IMR-90 (cell line): ENCODE measurements around the gene ARPC5L. TPM values are rescaled to one million over a fixed set of nuclear protein-coding genes. Genes with fewer than 3 reads are reported as not detected.
A peak's percentile ranks its signal among the peaks of the same experiment; 100 is the strongest.

Experiments
- ATAC-seq: fragments of 200-7000 bp; cut with Tn5 transposase; 2 replicates; pipeline ENCODE4 v1.9.1; 2020; ENCODE audit warnings: low read depth, mild to moderate bottlenecking, moderate library complexity
- BruUV-seq: library from RNA; stranded (reverse); fragments of 400-500 nt; replicated peaks from 2 replicates; lab custom pipeline; 2021; lab: Mats Ljungman, UMichigan
- CTCF ChIA-PET: fragments of 300-600 bp; formaldehyde crosslinking; extraction: SDS; loops from one replicate; lab custom pipeline; 2021; ENCODE audit warnings: antibody characterized with exemption; lab: Yijun Ruan, JAX
- POLR2A ChIA-PET: fragments of 300-600 bp; sonication (Branson Sonifier 250); formaldehyde crosslinking; loops from one replicate; lab custom pipeline; 2022; ENCODE audit warnings: antibody characterized with exemption; ENCODE audit not compliant: unreplicated experiment; lab: Charles Lee
- DNase-seq: peaks from one replicate; pipeline ENCODE4 v3.0.0; 2013
- H2AFZ ChIP-seq: replicated peaks from 2 replicates; pipeline ENCODE3; 2013; ENCODE audit warnings: low read length, mild to moderate bottlenecking; ENCODE audit not compliant: poor library complexity
- H2AK5ac ChIP-seq: 2 replicates; pipeline ENCODE4 v1.6.1; 2013; ENCODE audit warnings: low read depth, low read length, inconsistent platforms
- H2AK9ac ChIP-seq: replicated peaks from 2 replicates; pipeline ENCODE3; 2013; ENCODE audit warnings: mild to moderate bottlenecking, low read depth, low read length, moderate library complexity; ENCODE audit not compliant: poor library complexity
- H2BK120ac ChIP-seq: 2 replicates; pipeline ENCODE4 v1.6.1; 2013; ENCODE audit warnings: low read depth, low read length, inconsistent platforms
- H2BK15ac ChIP-seq: 3 replicates; pipeline ENCODE4 v1.6.1; 2013; ENCODE audit warnings: low read depth, low read length, inconsistent platforms
- H2BK20ac ChIP-seq: 2 replicates; pipeline ENCODE4 v1.6.1; 2013; ENCODE audit warnings: low read depth, mild to moderate bottlenecking, inconsistent platforms, low read length, moderate library complexity
- H2BK5ac ChIP-seq: 2 replicates; pipeline ENCODE4 v1.6.1; 2013; ENCODE audit warnings: mild to moderate bottlenecking, low read depth, low read length, inconsistent platforms; ENCODE audit not compliant: poor library complexity, severe bottlenecking
- H3K14ac ChIP-seq: replicated peaks from 2 replicates; pipeline ENCODE4 v1.6.1; 2013; ENCODE audit warnings: low read depth, low read length, inconsistent platforms
- H3K18ac ChIP-seq: 2 replicates; pipeline ENCODE4 v1.6.1; 2013; ENCODE audit warnings: low read depth, low read length, control low read depth
- H3K23ac ChIP-seq: 2 replicates; pipeline ENCODE4 v1.6.1; 2013; ENCODE audit warnings: low read depth, low read length, inconsistent platforms
- H3K27ac ChIP-seq: 2 replicates; pipeline ENCODE4 v1.5.1; 2013; ENCODE audit warnings: mild to moderate bottlenecking, control low read depth, low read length; ENCODE audit not compliant: insufficient read depth
- H3K27me3 ChIP-seq: 2 replicates; pipeline ENCODE4 v1.6.1; 2013; ENCODE audit warnings: low read length; ENCODE audit not compliant: control insufficient read depth, insufficient read depth
- H3K36me3 ChIP-seq: 2 replicates; pipeline ENCODE4 v1.6.1; 2013; ENCODE audit warnings: low read length, mixed read lengths; ENCODE audit not compliant: control insufficient read depth, insufficient read depth
- H3K4ac ChIP-seq: 2 replicates; pipeline ENCODE4 v1.6.1; 2013; ENCODE audit warnings: low read depth, low read length, inconsistent platforms
- H3K4me1 ChIP-seq: 2 replicates; pipeline ENCODE4 v1.6.1; 2013; ENCODE audit warnings: low read length, mixed read lengths; ENCODE audit not compliant: control insufficient read depth, insufficient read depth
- H3K4me2 ChIP-seq: 2 replicates; pipeline ENCODE4 v1.6.1; 2013; ENCODE audit warnings: low read depth, mild to moderate bottlenecking, control low read depth, low read length, moderate library complexity
- H3K4me3 ChIP-seq: 2 replicates; pipeline ENCODE4 v1.5.1; 2013; ENCODE audit warnings: low read depth, mild to moderate bottlenecking, control low read depth, low read length, moderate library complexity; ENCODE audit not compliant: insufficient read depth
- H3K56ac ChIP-seq: 2 replicates; pipeline ENCODE4 v1.6.1; 2013; ENCODE audit warnings: low read length, inconsistent platforms; ENCODE audit not compliant: insufficient read depth; ENCODE audit errors: extremely low read depth
- H3K79me1 ChIP-seq, 2 experiments: 2 replicates each; pipeline ENCODE4 v1.6.1; 2013; ENCODE audit warnings: low read length in 2 of 2, inconsistent platforms in 1 of 2, low read depth in 1 of 2
- H3K9ac ChIP-seq: 2 replicates; pipeline ENCODE4 v1.6.1; 2013; ENCODE audit warnings: low read depth, low read length, control low read depth
- H3K9me1 ChIP-seq: 2 replicates; pipeline ENCODE4 v1.6.1; 2013; ENCODE audit warnings: low read length, inconsistent platforms; ENCODE audit not compliant: insufficient read depth
- H3K9me3 ChIP-seq: 2 replicates; pipeline ENCODE4 v1.6.1; 2013; ENCODE audit warnings: low read length; ENCODE audit not compliant: control insufficient read depth, insufficient read depth
- H4K20me1 ChIP-seq: 2 replicates; pipeline ENCODE4 v1.6.1; 2013; ENCODE audit warnings: low read length, inconsistent platforms; ENCODE audit not compliant: insufficient read depth
- H4K5ac ChIP-seq: 2 replicates; pipeline ENCODE4 v1.6.1; 2013; ENCODE audit warnings: mild to moderate bottlenecking, low read depth, low read length, control low read depth
- H4K8ac ChIP-seq, 2 experiments: 2 replicates each; pipeline ENCODE4 v1.6.1; 2013; ENCODE audit warnings: low read depth in 2 of 2, low read length in 2 of 2, control low read depth in 1 of 2, inconsistent platforms in 1 of 2
- H4K91ac ChIP-seq: 2 replicates; pipeline ENCODE4 v1.6.1; 2013; ENCODE audit warnings: low read depth, low read length, inconsistent platforms; ENCODE audit not compliant: insufficient read depth
- BHLHE40 ChIP-seq: fragments of 150-350 bp; IDR thresholded peaks from 2 replicates; pipeline ENCODE4 v1.6.1; 2016; ENCODE audit warnings: mild to moderate bottlenecking, low read depth, low read length
- CTCF ChIP-seq: conservative IDR thresholded peaks from 2 replicates; pipeline ENCODE4 v1.5.1; 2012; ENCODE audit warnings: mild to moderate bottlenecking, low read depth, low read length, improper control_type of control experiment
- FOS ChIP-seq: fragments of 150-350 bp; IDR thresholded peaks from 2 replicates; pipeline ENCODE4 v1.6.1; 2016; ENCODE audit warnings: low read depth, low read length
- RCOR1 ChIP-seq: IDR thresholded peaks from 2 replicates; pipeline ENCODE4 v1.6.1; 2012; ENCODE audit warnings: mild to moderate bottlenecking, low read length, improper control_type of control experiment; ENCODE audit not compliant: insufficient replicate concordance
- SMC3 ChIP-seq: fragments of 150-350 bp; IDR thresholded peaks from 2 replicates; pipeline ENCODE4 v1.6.1; 2016; ENCODE audit warnings: low read depth, mild to moderate bottlenecking, antibody characterized with exemption, low read length, moderate library complexity
- WGBS, 2 experiments: methylation state at CpG; one replicate each; pipeline versions ENCODE4 v1.1.5 to v1.1.7; 2013; ENCODE audit warnings: missing lambda C conversion rate in 2 of 2; ENCODE audit not compliant: insufficient read length in 1 of 2; ENCODE audit errors: extremely low coverage in 2 of 2; 5-methylcytosine and 5-hydroxymethylcytosine counted together
- dilution Hi-C: fragments of 300-500 bp; cut with HindIII; formaldehyde crosslinking; loops from one replicate; pipeline ENCODE4 v1.14.3; 2018; ENCODE audit warnings: low sequenced_read_pairs; ENCODE audit not compliant: unreplicated experiment
- in situ Hi-C: fragments of 300-500 bp; cut with MboI; formaldehyde crosslinking; loops from 3 replicates; pipeline ENCODE4 v1.14.3; 2019; ENCODE audit warnings: low sequenced_read_pairs, inconsistent platforms, mixed read lengths
- intact Hi-C: fragments of 100-400 bp; cut with micrococcal nuclease; formaldehyde crosslinking; loops from 2 replicates; pipeline ENCODE4 v1.10.0; 2022
- polyA plus RNA-seq, 3 experiments: library from polyadenylated mRNA; depleted of rRNA; stranded (reverse); fragments of >200 nt; gene quantifications; 2 replicates each; pipeline ENCODE4 v1.2.3, GENCODE V29; 2012; ENCODE audit warnings: low replicate concordance in 1 of 3
- total RNA-seq: library from RNA; depleted of rRNA; stranded (reverse); fragments of >200 nt; gene quantifications from 2 replicates; pipeline ENCODE4 v1.2.3, GENCODE V29; 2012

Gene ARPC5L
- total and polyA plus RNA-seq, 2 of the 4 experiments (the other 2 are of a cell fraction): 11.1 to 53.8 TPM

GRCh38 chr9:124812441-124812876, 49.5 kb upstream of the ARPC5L start (continued):
- peak; percentile 17; the same call in 1 of the 2 replicates for TF ChIP-seq BHLHE40

- Histone ChIP-seq H2BK120ac (peak overlapping the region; percentile 86), H4K91ac (peak overlapping the region; percentile 57), H3K4ac (peak overlapping the region; percentile 78), H3K56ac (0 out of 2 replicates have a peak overlapping the region, but pooled peaks have one; percentile 24), H3K27me3 (no peaks in the 10 kb centered on the region), H3K18ac (peak overlapping the region; percentile 44), H3K9me3 (no peaks in the 10 kb centered on the region), H3K14ac (peak overlapping the region; percentile 59), H2AFZ (no peak overlapping the region), H3K36me3 (peaks cover 12% of the 10 kb centered on the region; the same call in 1 of the 2 replicates), H3K23ac (no peak overlapping the region; the same call in 1 of the 2 replicates), H3K4me3 (no peak overlapping the region), H2BK5ac (peak overlapping the region; percentile 23), H4K20me1 (no peaks in the 10 kb centered on the region), H2AK9ac (peak overlapping the region; percentile 10), H3K79me1 (peaks cover 0 to 10% of the 10 kb centered on the region in 2 experiments; a peak in 2 of 4 replicates), H2AK5ac (peak overlapping the region; percentile 79), H3K4me1 (peaks cover 23% of the 10 kb centered on the region), H3K4me2 (no peak overlapping the region), H4K8ac (peak overlapping the region in 1 of 2 experiments; percentile 90; a peak in 3 of 4 replicates), H4K5ac (peak overlapping the region; percentile 41; the same call in 1 of the 2 replicates), H3K9me1 (peaks cover 22% of the 10 kb centered on the region), H2BK15ac (peak overlapping the region; percentile 61; the same call in 1 of the 3 replicates), H3K27ac (peak overlapping the region; percentile 47), H3K9ac (no peak overlapping the region), H2BK20ac (peak overlapping the region; percentile 74)
- ChIA-PET CTCF (interaction anchor here (0.6 to 1.3 kb wide), 5 partner anchors 13 to 42 kb away, joined by 3 to 10 read pairs (median 3); no protein-coding TSS in a partner anchor), POLR2A (no interaction called here)
- no peak for TF ChIP-seq FOS
- TF ChIP-seq SMC3: no peak
- TF ChIP-seq CTCF: no peak
- no peak for TF ChIP-seq RCOR1
- intact Hi-C loops (loop anchor here (2.0 kb wide), 1 partner anchor 40 kb away; the partner anchor contains the start of gene WDR38), dilution Hi-C loops (no loop called here), in situ Hi-C loops (no loop called here)
- WGBS, 2 experiments: no CpG with 5 or more reads among the region's 7 CpGs
- BruUV-seq: no TSS peak
- DNase-seq (no peak), ATAC-seq (no peak)
Measured at GRCh38 chr9:124813041-124813440, 48.9 kb upstream of the ARPC5L start.
